ENCODE measurements around the gene CSNK1D.

DNA sequence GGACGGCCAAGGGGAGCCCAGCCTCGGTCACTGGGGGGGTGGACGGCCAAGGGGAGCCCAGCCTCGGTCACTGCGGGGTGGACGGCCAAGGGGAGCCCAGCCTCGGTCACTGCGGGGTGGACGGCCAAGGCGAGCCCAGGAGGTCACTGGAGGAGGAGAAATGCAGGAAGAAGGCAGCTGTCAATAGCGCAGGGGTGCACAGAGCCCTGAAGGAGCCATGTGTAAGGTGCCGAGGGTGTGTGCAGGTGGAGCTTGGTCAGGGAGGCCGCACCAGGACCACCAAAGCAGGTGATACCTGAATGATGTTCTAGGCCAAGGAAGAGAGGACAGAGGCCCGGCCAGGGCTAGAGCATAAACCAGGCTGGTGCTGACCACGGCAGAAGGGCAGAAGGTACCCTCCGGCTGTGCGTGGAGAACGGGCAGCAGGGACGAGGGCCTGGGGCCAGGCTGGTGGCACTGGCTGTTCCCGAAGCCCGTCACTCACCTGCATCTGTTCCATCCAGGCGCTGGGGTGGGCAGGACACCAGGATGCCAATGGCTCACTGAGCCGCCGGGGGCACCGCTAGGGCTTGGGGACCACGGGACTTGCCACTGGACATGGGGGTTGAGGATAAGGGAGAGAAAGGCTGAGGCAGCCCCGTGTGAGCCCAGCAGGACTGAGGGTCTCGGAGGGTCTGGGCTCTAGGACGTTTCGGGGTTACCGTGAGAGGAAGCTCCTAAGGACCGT is 55.0 kb downstream of the CSNK1D start:
- TF ChIP-seq, protein P1, sequence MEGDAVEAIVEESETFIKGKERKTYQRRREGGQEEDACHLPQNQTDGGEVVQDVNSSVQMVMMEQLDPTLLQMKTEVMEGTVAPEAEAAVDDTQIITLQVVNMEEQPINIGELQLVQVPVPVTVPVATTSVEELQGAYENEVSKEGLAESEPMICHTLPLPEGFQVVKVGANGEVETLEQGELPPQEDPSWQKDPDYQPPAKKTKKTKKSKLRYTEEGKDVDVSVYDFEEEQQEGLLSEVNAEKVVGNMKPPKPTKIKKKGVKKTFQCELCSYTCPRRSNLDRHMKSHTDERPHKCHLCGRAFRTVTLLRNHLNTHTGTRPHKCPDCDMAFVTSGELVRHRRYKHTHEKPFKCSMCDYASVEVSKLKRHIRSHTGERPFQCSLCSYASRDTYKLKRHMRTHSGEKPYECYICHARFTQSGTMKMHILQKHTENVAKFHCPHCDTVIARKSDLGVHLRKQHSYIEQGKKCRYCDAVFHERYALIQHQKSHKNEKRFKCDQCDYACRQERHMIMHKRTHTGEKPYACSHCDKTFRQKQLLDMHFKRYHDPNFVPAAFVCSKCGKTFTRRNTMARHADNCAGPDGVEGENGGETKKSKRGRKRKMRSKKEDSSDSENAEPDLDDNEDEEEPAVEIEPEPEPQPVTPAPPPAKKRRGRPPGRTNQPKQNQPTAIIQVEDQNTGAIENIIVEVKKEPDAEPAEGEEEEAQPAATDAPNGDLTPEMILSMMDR (IDR thresholded peaks at IDR 0.05), result no peak
- TF ChIP-seq TCF7 (CRISPR knock-in tag; IDR thresholded peaks at IDR 0.05; ENCODE audit: low read depth), result no peak
- no peak for TF ChIP-seq JUN (CRISPR knock-in tag; IDR thresholded peaks at IDR 0.05)
- TF ChIP-seq ZBTB21 (CRISPR knock-in tag; IDR thresholded peaks at IDR 0.05; ENCODE audit: borderline replicate concordance), result no peak
- TF ChIP-seq, protein P2, sequence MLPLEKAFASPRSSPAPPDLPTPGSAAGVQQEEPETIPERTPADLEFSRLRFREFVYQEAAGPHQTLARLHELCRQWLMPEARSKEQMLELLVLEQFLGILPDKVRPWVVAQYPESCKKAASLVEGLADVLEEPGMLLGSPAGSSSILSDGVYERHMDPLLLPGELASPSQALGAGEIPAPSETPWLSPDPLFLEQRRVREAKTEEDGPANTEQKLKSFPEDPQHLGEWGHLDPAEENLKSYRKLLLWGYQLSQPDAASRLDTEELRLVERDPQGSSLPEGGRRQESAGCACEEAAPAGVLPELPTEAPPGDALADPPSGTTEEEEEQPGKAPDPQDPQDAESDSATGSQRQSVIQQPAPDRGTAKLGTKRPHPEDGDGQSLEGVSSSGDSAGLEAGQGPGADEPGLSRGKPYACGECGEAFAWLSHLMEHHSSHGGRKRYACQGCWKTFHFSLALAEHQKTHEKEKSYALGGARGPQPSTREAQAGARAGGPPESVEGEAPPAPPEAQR (CRISPR knock-in tag; IDR thresholded peaks at IDR 0.05), result no peak
- TF ChIP-seq, protein P3, sequence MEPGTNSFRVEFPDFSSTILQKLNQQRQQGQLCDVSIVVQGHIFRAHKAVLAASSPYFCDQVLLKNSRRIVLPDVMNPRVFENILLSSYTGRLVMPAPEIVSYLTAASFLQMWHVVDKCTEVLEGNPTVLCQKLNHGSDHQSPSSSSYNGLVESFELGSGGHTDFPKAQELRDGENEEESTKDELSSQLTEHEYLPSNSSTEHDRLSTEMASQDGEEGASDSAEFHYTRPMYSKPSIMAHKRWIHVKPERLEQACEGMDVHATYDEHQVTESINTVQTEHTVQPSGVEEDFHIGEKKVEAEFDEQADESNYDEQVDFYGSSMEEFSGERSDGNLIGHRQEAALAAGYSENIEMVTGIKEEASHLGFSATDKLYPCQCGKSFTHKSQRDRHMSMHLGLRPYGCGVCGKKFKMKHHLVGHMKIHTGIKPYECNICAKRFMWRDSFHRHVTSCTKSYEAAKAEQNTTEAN (CRISPR knock-in tag; IDR thresholded peaks at IDR 0.05), result no peak
